SK-N-SH (cell line): Measurements from ENCODE around the gene DERL3. TPM values are rescaled to one million over a fixed set of nuclear protein-coding genes. Genes with fewer than 3 reads are reported as not detected.

Experiments
- CTCF ChIA-PET: fragments of 300-600, 350-600 bp; formaldehyde crosslinking; extraction: SDS; loops from one replicate; lab custom pipeline; 2021; lab: Yijun Ruan, JAX
- POLR2A ChIA-PET: fragments of 350-600 bp; sonication (Branson Sonifier 250); formaldehyde crosslinking; extraction: SDS; loops from one replicate; lab custom pipeline; 2020; ENCODE audit warnings: antibody characterized with exemption, inconsistent platforms; lab: Yijun Ruan, JAX
- DNase-seq: peaks from one replicate; pipeline ENCODE4 v3.0.0; 2012
- H2AFZ ChIP-seq: fragments of 200-600 bp; sonication (generic); 2 replicates; pipeline ENCODE4 v1.8.1; 2016; ENCODE audit warnings: antibody characterized with exemption, mild to moderate bottlenecking, low read depth
- H3F3A ChIP-seq: fragments of 200-600 bp; sonication (generic); replicated peaks from 2 replicates; pipeline ENCODE3; 2016; ENCODE audit warnings: antibody characterized with exemption, mild to moderate bottlenecking; ENCODE audit not compliant: insufficient read depth
- H3K27ac ChIP-seq, 2 experiments: fragments of 200-500 bp in 1 of 2; fragments of 200-600 bp in 1 of 2; sonication (Bioruptor generic) in 1 of 2; sonication (generic), shearing (Covaris generic) in 1 of 2; 2 replicates each; pipeline versions ENCODE4 v1.5.1 to v1.6.1; 2014 to 2016; ENCODE audit warnings: low read depth in 2 of 2, inconsistent platforms in 1 of 2, low read length in 1 of 2, mild to moderate bottlenecking in 1 of 2, mixed read lengths in 1 of 2
- H3K27me3 ChIP-seq: fragments of 200-600 bp; sonication (generic), shearing (Covaris generic); 2 replicates; pipeline ENCODE4 v1.6.1; 2016; ENCODE audit warnings: mixed run types; ENCODE audit not compliant: insufficient read depth
- H3K36me3 ChIP-seq, 2 experiments: fragments of 200-500 bp in 1 of 2; fragments of 200-600 bp in 1 of 2; sonication (Bioruptor generic) in 1 of 2; sonication (generic) in 1 of 2; replicated peaks in 1 of 2; 2 replicates each; pipeline versions ENCODE3 to v1.5.1; 2014 to 2016; ENCODE audit warnings: low read length in 1 of 2, mild to moderate bottlenecking in 1 of 2; ENCODE audit not compliant: insufficient read depth in 2 of 2, control insufficient read depth in 1 of 2
- H3K4me1 ChIP-seq, 2 experiments: fragments of 200-500 bp in 1 of 2; fragments of 200-600 bp in 1 of 2; sonication (Bioruptor generic) in 1 of 2; sonication (generic), shearing (Covaris generic) in 1 of 2; 2 replicates each; pipeline versions ENCODE4 v1.5.1 to v1.6.1; 2014 to 2016; ENCODE audit warnings: low read depth in 1 of 2, low read length in 1 of 2, mixed run types in 1 of 2; ENCODE audit not compliant: insufficient read depth in 2 of 2, control insufficient read depth in 1 of 2
- H3K4me2 ChIP-seq: fragments of 200-600 bp; sonication (generic), shearing (Covaris generic); 2 replicates; pipeline ENCODE4 v1.6.1; 2017; ENCODE audit warnings: mixed run types
- H3K4me3 ChIP-seq, 2 experiments: fragments of 200-500 bp in 1 of 2; fragments of 200-600 bp in 1 of 2; sonication (Bioruptor generic) in 1 of 2; sonication (generic), shearing (Covaris generic) in 1 of 2; 2 replicates each; pipeline versions ENCODE4 v1.5.1 to v1.8.1; 2014 to 2016; ENCODE audit warnings: low read depth in 2 of 2, inconsistent platforms in 1 of 2, low read length in 1 of 2, mild to moderate bottlenecking in 1 of 2, mixed read lengths in 1 of 2, moderate library complexity in 1 of 2
- H3K79me2 ChIP-seq: fragments of 200-600 bp; sonication (generic); 2 replicates; pipeline ENCODE4 v1.8.1; 2017; ENCODE audit warnings: mild to moderate bottlenecking; ENCODE audit not compliant: insufficient read depth
- H3K9ac ChIP-seq: fragments of 200-600 bp; sonication (generic); 2 replicates; pipeline ENCODE4 v1.6.1; 2017; ENCODE audit warnings: mixed run types
- H3K9me2 ChIP-seq: fragments of 200-600 bp; sonication (generic); 2 replicates; pipeline ENCODE4 v1.6.1; 2017; ENCODE audit warnings: mixed run types
- H3K9me3 ChIP-seq: fragments of 200-600 bp; sonication (generic); 2 replicates; pipeline ENCODE4 v1.6.1; 2017; ENCODE audit warnings: mixed run types, mild to moderate bottlenecking, moderate library complexity
- H4K20me1 ChIP-seq: fragments of 200-600 bp; sonication (generic); 2 replicates; pipeline ENCODE4 v1.6.1; 2017; ENCODE audit warnings: mild to moderate bottlenecking, mixed run types; ENCODE audit not compliant: insufficient read depth
- CHD2 ChIP-seq: fragments of 150-350 bp; IDR thresholded peaks from 2 replicates; pipeline ENCODE4 v1.6.1; 2018; ENCODE audit warnings: low read length; ENCODE audit not compliant: partially characterized antibody
- FOSL2 ChIP-seq: IDR thresholded peaks from 2 replicates; pipeline ENCODE4 v1.4.0; 2012; ENCODE audit warnings: low read depth, mild to moderate bottlenecking, moderate library complexity, borderline replicate concordance
- GABPA ChIP-seq: IDR thresholded peaks from 2 replicates; pipeline ENCODE4 v1.4.0; 2012; ENCODE audit warnings: low read depth, mild to moderate bottlenecking
- GATA2 ChIP-seq: sonication (generic); formaldehyde crosslinking; IDR thresholded peaks from 2 replicates; pipeline ENCODE4 v1.5.0; 2020; ENCODE audit warnings: mild to moderate bottlenecking, missing genetic modification reagents
- MEF2A ChIP-seq: IDR thresholded peaks from 2 replicates; pipeline ENCODE4 v1.4.0; 2012; ENCODE audit warnings: low read depth, borderline replicate concordance
- MXI1 ChIP-seq: IDR thresholded peaks from 2 replicates; pipeline ENCODE4 v1.6.1; 2012; ENCODE audit warnings: mild to moderate bottlenecking, low read depth, low read length, improper control_type of control experiment
- NRF1 ChIP-seq: IDR thresholded peaks from 2 replicates; pipeline ENCODE4 v1.6.1; 2012; ENCODE audit warnings: low read depth, mild to moderate bottlenecking, low read length
- RAD21 ChIP-seq: IDR thresholded peaks from 2 replicates; pipeline ENCODE4 v1.6.1; 2012; ENCODE audit warnings: mild to moderate bottlenecking, low read length
- RFX5 ChIP-seq: IDR thresholded peaks from 2 replicates; pipeline ENCODE4 v1.6.1; 2012; ENCODE audit warnings: mild to moderate bottlenecking, improper control_type of control experiment, low read length
- RXRA ChIP-seq: IDR thresholded peaks from 2 replicates; pipeline ENCODE4 v1.4.0; 2012; ENCODE audit warnings: low read depth, mild to moderate bottlenecking, borderline replicate concordance
- TAF1 ChIP-seq: IDR thresholded peaks from 2 replicates; pipeline ENCODE4 v1.6.1; 2012; ENCODE audit warnings: low read depth, mild to moderate bottlenecking, low read length, moderate library complexity, borderline replicate concordance
- TCF12 ChIP-seq: IDR thresholded peaks from 2 replicates; pipeline ENCODE4 v1.4.0; 2012
- TEAD4 ChIP-seq: IDR thresholded peaks from 2 replicates; pipeline ENCODE4 v1.4.0; 2012; ENCODE audit warnings: mild to moderate bottlenecking, borderline replicate concordance; ENCODE audit not compliant: insufficient read depth
- USF2 ChIP-seq: fragments of 150-350 bp; IDR thresholded peaks from 2 replicates; pipeline ENCODE4 v1.6.1; 2017; ENCODE audit warnings: antibody characterized with exemption, low read length, low read depth, borderline replicate concordance
- YY1 ChIP-seq: IDR thresholded peaks from 2 replicates; pipeline ENCODE4 v1.4.0; 2012; ENCODE audit warnings: low read depth, mild to moderate bottlenecking
- ZBTB33 ChIP-seq: IDR thresholded peaks from 2 replicates; pipeline ENCODE4 v1.4.0; 2012; ENCODE audit warnings: low read depth, borderline replicate concordance
- WGBS: methylation state at CpG from one replicate; pipeline ENCODE4 v1.1.6; 2017; ENCODE audit warnings: low lambda C conversion rate; 5-methylcytosine and 5-hydroxymethylcytosine counted together
- polyA plus RNA-seq, 3 experiments: library from polyadenylated mRNA; depleted of rRNA; stranded (reverse); fragments of >200 nt; gene quantifications; 2 replicates each; pipeline ENCODE4 v1.2.3, GENCODE V29; 2012

DERL3 gene
- polyA plus RNA-seq, 1 of the 3 experiments (the other 2 are of a cell fraction), result not detected

- POLR2A ChIA-PET, result no interaction called here
- DNase-seq, result no peak
- H3K79me2 ChIP-seq, result 0 out of 2 replicates have a peak, but pooled peaks cover 2% of the 10 kb centered on the region
- TF ChIP-seq USF2, result no peak
- TF ChIP-seq MXI1, result no peak
- no peak for TF ChIP-seq RFX5
- no peak for TF ChIP-seq GABPA
- H3K27ac ChIP-seq, result no peak overlapping the region
- no peaks in the 10 kb centered on the region for H3K9me2 ChIP-seq
- CTCF ChIA-PET, result interaction anchor here (0.5 kb wide), 1 partner anchor 396 kb away, joined by 3 read pairs; no protein-coding TSS in a partner anchor
- H2AFZ ChIP-seq, result no peak overlapping the region
- no peaks in the 10 kb centered on the region for H4K20me1 ChIP-seq
- no peak overlapping the region for H3K4me3 ChIP-seq
- H3K36me3 ChIP-seq, result peaks cover 46 to 64% of the 10 kb centered on the region in 2 experiments
- H3K27me3 ChIP-seq, result no peaks in the 10 kb centered on the region
- H3K4me1 ChIP-seq, result no peaks in the 10 kb centered on the region
- 96% methylated on average over 8 of the region's 8 CpGs for WGBS
- no peaks in the 10 kb centered on the region for H3K9me3 ChIP-seq
- no peak overlapping the region for H3K9ac ChIP-seq
- no peaks in the 10 kb centered on the region for H3F3A ChIP-seq
- no peak overlapping the region for H3K4me2 ChIP-seq
These were observed 36.9 kb downstream of the DERL3 start for GRCh38 chr22:23801886-23802377.

GRCh38 chr22:23801238-23801821, 37.5 kb downstream of the DERL3 start:
- no peaks in the 10 kb centered on the region for H3K9me2 ChIP-seq
- H3K4me1 ChIP-seq, result no peaks in the 10 kb centered on the region
- no peak for DNase-seq
- peaks cover 43 to 67% of the 10 kb centered on the region in 2 experiments for H3K36me3 ChIP-seq
- no peaks in the 10 kb centered on the region for H4K20me1 ChIP-seq
- ChIA-PET CTCF (no interaction called here), POLR2A (no interaction called here)
- no peak overlapping the region for H3K4me3 ChIP-seq
- H3K79me2 ChIP-seq, result 0 out of 2 replicates have a peak, but pooled peaks cover 2% of the 10 kb centered on the region
- 96% methylated on average over 7 of the region's 11 CpGs for WGBS
- H3F3A ChIP-seq, result no peaks in the 10 kb centered on the region
- H2AFZ ChIP-seq, result no peak overlapping the region
- H3K9ac ChIP-seq, result no peak overlapping the region
- H3K9me3 ChIP-seq, result no peaks in the 10 kb centered on the region
- no peaks in the 10 kb centered on the region for H3K27me3 ChIP-seq
- no peak overlapping the region for H3K27ac ChIP-seq
- no peak for TF ChIP-seq MXI1
- no peak for TF ChIP-seq RXRA
- no peak overlapping the region for H3K4me2 ChIP-seq

- DNase-seq, result no peak
- no peak overlapping the region for H3K9ac ChIP-seq
- no peaks in the 10 kb centered on the region for H4K20me1 ChIP-seq
- no peak overlapping the region for H2AFZ ChIP-seq
- POLR2A ChIA-PET, result no interaction called here
- H3K27ac ChIP-seq, result no peak overlapping the region
- CTCF ChIA-PET, result no interaction called here
- no peak overlapping the region for H3K4me2 ChIP-seq
- no peak overlapping the region for H3K4me3 ChIP-seq
- 0 out of 2 replicates have a peak, but pooled peaks cover 2% of the 10 kb centered on the region for H3K79me2 ChIP-seq
- no peaks in the 10 kb centered on the region for H3K9me2 ChIP-seq
- H3F3A ChIP-seq, result no peaks in the 10 kb centered on the region
- H3K36me3 ChIP-seq, result peaks cover 42 to 66% of the 10 kb centered on the region in 2 experiments
- H3K27me3 ChIP-seq, result no peaks in the 10 kb centered on the region
- no peaks in the 10 kb centered on the region for H3K4me1 ChIP-seq
- WGBS, result 96% methylated on average over 17 of the region's 18 CpGs
- no peaks in the 10 kb centered on the region for H3K9me3 ChIP-seq
- TF ChIP-seq GATA2 (CRISPR knock-in tag) (no peak), USF2 (no peak), TEAD4 (no peak), TCF12 (no peak), CHD2 (no peak), ZBTB33 (no peak), GABPA (no peak), TAF1 (no peak), MEF2A (no peak), NRF1 (no peak), FOSL2 (no peak), YY1 (no peak), RAD21 (no peak)
These were observed 38.2 kb downstream of the DERL3 start for GRCh38 chr22:23800297-23801237.
